ENCODE results near the gene CPNE5. TPM values are rescaled to one million over a fixed set of nuclear protein-coding genes. Genes with fewer than 3 reads are reported as not detected.

Gene CPNE5
- total and polyA plus RNA-seq, 9 of the 15 experiments (the other 6 are each of a cell fraction or from before 2014, with no cell fraction given), result 0.14 to 1.0 (median 0.46) TPM; not detected in 2

DNA sequence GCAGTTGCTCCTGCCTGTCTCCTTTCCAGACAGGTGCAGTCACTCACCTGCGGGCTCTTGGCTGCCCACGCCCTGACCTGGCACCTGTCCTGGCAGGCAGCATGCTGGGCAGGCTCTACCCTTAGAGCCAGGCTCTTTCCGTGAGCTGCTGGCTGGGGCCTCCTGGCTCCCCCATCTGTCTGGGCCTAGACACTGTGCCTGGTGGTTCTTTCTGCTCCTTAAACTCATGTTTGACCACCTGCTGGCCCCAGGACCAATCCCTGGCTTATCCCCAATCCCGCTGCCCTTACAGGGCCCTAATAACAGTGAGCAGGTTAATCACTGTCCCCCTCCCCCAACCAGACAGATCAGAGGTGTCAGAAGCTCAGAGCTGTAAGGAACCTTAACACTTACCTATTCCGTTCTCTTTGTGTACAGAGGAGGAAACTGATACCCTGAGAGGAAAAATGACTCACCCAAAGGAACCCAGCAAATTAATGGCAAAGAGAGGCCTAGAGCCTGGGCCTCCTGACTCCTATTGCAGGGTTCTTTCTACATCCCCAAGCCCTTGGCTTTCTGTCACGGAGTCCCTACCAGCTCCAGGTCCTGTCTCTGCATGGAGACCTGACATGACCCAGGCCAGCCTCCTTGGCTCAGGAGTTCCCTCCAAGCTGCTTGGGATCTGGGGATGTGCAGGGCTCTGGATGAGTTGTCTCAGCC is 86.9 kb downstream of the CPNE5 start:
- CTCF ChIA-PET (ENCODE audit: low intra/inter-chr PET ratio), result no interaction called here
- Histone ChIP-seq H3K9ac (ENCODE audit: insufficient read depth in 1 of 2, low read depth in 2 of 2, low read length in 2 of 2) (peak overlapping the region in 1 of 2 experiments; percentile 24; a peak in 1 of 4 replicates), H3K27me3 (ENCODE audit: control insufficient read depth in 2 of 2, insufficient read depth in 2 of 2, low read length in 2 of 2) (peaks cover 0 to 18% of the 10 kb centered on the region in 2 experiments; a peak in 2 of 5 replicates), H2AFZ (ENCODE audit: low read depth, low read length) (no peak overlapping the region), H3K36me3 (ENCODE audit: control insufficient read depth, insufficient read depth, low read length) (no peaks in the 10 kb centered on the region), H3K4me3 (no peak overlapping the region), H4K20me1 (replicated peaks; ENCODE audit: control insufficient read depth, insufficient read depth, low read length) (0 out of 2 replicates have a peak, but pooled peaks cover 5% of the 10 kb centered on the region), H3K79me2 (ENCODE audit: control insufficient read depth, insufficient read depth, low read length) (no peaks in the 10 kb centered on the region), H3K27ac (ENCODE audit: extremely low read depth, low read depth, low read length) (no peak overlapping the region), H3K4me1 (replicated peaks in 1 of 2; ENCODE audit: control insufficient read depth in 2 of 2, insufficient read depth in 2 of 2, low read length in 2 of 2) (no peaks in the 10 kb centered on the region; a peak in 1 of 5 replicates), H3K9me1 (ENCODE audit: control insufficient read depth, insufficient read depth, low read length) (no peaks in the 10 kb centered on the region), H3K4me2 (ENCODE audit: insufficient read depth, low read length) (no peak overlapping the region), H3K9me3 (replicated peaks; ENCODE audit: control insufficient read depth, insufficient read depth, low read depth, low read length) (no peaks in the 10 kb centered on the region)
- FAIRE-seq (no peak), ATAC-seq (no peak), DNase-seq (ENCODE audit: extremely low read depth in 1 of 4, low spot score in 3 of 4) (no peak)
- in situ Hi-C loops (cut with MboI), result loop anchor here (10.0 kb wide), 1 partner anchor 128 kb away; no protein-coding TSS in a partner anchor
- 11% methylated on average over 6 of the region's 6 CpGs for WGBS (ENCODE audit: insufficient coverage, low coverage, missing lambda C conversion rate)
- TF ChIP-seq TEAD4 (IDR thresholded peaks at IDR 0.05; ENCODE audit: low read length) (no peak), TEAD4 (CRISPR knock-in tag; IDR thresholded peaks at IDR 0.05; ENCODE audit: borderline replicate concordance) (no peak), UBTF (IDR thresholded peaks at IDR 0.05; ENCODE audit: borderline replicate concordance in 1 of 2, low read depth in 2 of 2, low read length in 2 of 2) (peak in 1 of 2 experiments; percentile 81; a peak in 2 of 4 replicates), USF1 (CRISPR knock-in tag; IDR thresholded peaks at IDR 0.05) (no peak)
- intact Hi-C loops (cut with micrococcal nuclease), result no loop called here
- POLR2A ChIA-PET, result interaction anchor here (0.6 to 1.0 kb wide), 2 partner anchors 13 to 459 kb away, joined by 3 to 4 read pairs; no protein-coding TSS in a partner anchor
- BruUV-seq (replicated peaks), result no TSS peak
